ENCODE measurements around the gene NANOS3. TPM values are rescaled to one million over a fixed set of nuclear protein-coding genes. Genes with fewer than 3 reads are reported as not detected.

The NANOS3 gene
- total and polyA plus RNA-seq, 10 of the 15 experiments (the other 5 are each of a cell fraction or from before 2014, with no cell fraction given): 0.31 to 1.7 (median 0.81) TPM

DNA sequence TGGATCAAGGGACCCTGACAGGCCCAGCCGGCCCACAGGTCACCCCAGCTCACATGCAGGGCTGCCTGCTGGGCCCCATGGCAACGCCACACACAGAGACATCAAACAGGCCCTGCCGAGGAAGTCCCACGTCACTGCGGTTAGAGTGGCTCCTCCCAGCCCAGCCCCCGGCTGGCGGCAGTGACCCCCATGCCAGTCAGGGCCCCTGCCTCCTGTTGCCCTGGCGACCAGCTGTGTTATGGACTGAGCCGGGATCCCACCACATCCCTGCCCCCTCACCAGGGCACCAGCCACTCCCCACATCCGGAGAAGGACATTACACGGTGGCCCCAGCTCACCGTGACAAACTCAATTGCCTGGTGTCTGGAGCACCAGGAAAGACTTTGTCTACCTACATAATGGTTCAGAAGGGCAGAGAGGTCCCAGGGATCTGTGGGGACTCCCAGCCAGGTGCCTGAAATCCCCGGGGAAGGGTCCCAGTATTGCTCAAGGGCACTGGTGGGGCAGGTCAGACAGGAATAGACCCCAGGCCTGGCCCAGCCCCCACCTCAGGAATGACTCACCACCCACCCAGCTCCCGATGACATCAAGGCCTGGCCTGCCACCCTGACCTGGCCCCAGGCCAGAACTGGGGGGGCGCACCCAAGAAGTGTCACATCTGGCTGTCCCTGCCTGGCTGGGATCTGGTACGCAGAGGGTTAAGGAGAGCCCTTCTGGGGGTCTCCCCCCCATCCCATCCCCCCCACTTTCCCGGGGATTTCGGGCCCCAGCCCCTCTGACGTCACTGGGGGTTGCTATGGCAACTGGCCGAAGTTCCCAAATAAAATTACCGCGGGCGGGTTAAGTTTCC, 30.2 kb upstream of the NANOS3 start (continued):
- peak; percentile 68; the same call in 1 of the 2 replicates for TF ChIP-seq RELB (IDR thresholded peaks at IDR 0.05; ENCODE audit: low read depth)
- TF ChIP-seq SUPT20H (IDR thresholded peaks at IDR 0.05; ENCODE audit: borderline replicate concordance, control insufficient read depth, low read depth, low read length): no peak
- 0 out of 2 replicates have a peak, but pooled peaks have one; percentile 3 for TF ChIP-seq ZSCAN29 (IDR thresholded peaks at IDR 0.05)
- no peak for TF ChIP-seq CBX3 (IDR thresholded peaks at IDR 0.05; ENCODE audit: borderline replicate concordance, low read depth)
- TF ChIP-seq ZBED1 (IDR thresholded peaks at IDR 0.05; ENCODE audit: borderline replicate concordance): no peak; the same call in 1 of the 2 replicates
- TF ChIP-seq CEBPB (IDR thresholded peaks at IDR 0.05; ENCODE audit: borderline replicate concordance in 1 of 2, low read depth in 2 of 2, low read length in 2 of 2): no peak
- TF ChIP-seq SREBF1 (IDR thresholded peaks at IDR 0.05; ENCODE audit: low read length): no peak
- peak; percentile 97 for TF ChIP-seq MXI1 (IDR thresholded peaks at IDR 0.05; ENCODE audit: low read depth, low read length)
- TF ChIP-seq, protein P1, sequence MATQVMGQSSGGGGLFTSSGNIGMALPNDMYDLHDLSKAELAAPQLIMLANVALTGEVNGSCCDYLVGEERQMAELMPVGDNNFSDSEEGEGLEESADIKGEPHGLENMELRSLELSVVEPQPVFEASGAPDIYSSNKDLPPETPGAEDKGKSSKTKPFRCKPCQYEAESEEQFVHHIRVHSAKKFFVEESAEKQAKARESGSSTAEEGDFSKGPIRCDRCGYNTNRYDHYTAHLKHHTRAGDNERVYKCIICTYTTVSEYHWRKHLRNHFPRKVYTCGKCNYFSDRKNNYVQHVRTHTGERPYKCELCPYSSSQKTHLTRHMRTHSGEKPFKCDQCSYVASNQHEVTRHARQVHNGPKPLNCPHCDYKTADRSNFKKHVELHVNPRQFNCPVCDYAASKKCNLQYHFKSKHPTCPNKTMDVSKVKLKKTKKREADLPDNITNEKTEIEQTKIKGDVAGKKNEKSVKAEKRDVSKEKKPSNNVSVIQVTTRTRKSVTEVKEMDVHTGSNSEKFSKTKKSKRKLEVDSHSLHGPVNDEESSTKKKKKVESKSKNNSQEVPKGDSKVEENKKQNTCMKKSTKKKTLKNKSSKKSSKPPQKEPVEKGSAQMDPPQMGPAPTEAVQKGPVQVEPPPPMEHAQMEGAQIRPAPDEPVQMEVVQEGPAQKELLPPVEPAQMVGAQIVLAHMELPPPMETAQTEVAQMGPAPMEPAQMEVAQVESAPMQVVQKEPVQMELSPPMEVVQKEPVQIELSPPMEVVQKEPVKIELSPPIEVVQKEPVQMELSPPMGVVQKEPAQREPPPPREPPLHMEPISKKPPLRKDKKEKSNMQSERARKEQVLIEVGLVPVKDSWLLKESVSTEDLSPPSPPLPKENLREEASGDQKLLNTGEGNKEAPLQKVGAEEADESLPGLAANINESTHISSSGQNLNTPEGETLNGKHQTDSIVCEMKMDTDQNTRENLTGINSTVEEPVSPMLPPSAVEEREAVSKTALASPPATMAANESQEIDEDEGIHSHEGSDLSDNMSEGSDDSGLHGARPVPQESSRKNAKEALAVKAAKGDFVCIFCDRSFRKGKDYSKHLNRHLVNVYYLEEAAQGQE (IDR thresholded peaks at IDR 0.05; ENCODE audit: low read depth, low read length): no peak
- TF ChIP-seq KDM1A (IDR thresholded peaks at IDR 0.05; ENCODE audit: borderline replicate concordance): no peak
- TF ChIP-seq ZNF207 (IDR thresholded peaks at IDR 0.05; ENCODE audit: borderline replicate concordance): peak; percentile 81
- no peak for TF ChIP-seq ZNF384 (IDR thresholded peaks at IDR 0.05; ENCODE audit: borderline replicate concordance, low read depth, low read length)
- TF ChIP-seq HDGF (IDR thresholded peaks at IDR 0.05): peak; percentile 82; the same call in 1 of the 2 replicates
- TF ChIP-seq BCL11A (IDR thresholded peaks at IDR 0.05; ENCODE audit: low read depth, low read length): peak; percentile 40
- TF ChIP-seq SREBF2 (IDR thresholded peaks at IDR 0.05; ENCODE audit: low read length): no peak
- peak; percentile 64 for TF ChIP-seq EED (IDR thresholded peaks at IDR 0.05; ENCODE audit: low read depth)
- no peak for TF ChIP-seq ETV6 (conservative IDR thresholded peaks at IDR 0.05 in 1 of 2, IDR thresholded peaks at IDR 0.05 in 1 of 2; ENCODE audit: borderline replicate concordance in 1 of 2, low read depth in 1 of 2)
- TF ChIP-seq CEBPZ (IDR thresholded peaks at IDR 0.05; ENCODE audit: low read depth, low read length): no peak
- TF ChIP-seq SMAD5 (IDR thresholded peaks at IDR 0.05; ENCODE audit: low read depth): no peak; the same call in 1 of the 2 replicates
- TF ChIP-seq JUND (IDR thresholded peaks at IDR 0.05; ENCODE audit: low read depth, low read length): peak; percentile 69
